HG03558 (cell line): ENCODE measurements around the gene PKD2L2.
"Not testable (repeated sequence)": the region's sequence is repeated elsewhere in the genome, so short reads cannot be mapped to it uniquely, and the experiment has no call there.

Source experiments
- ATAC-seq: cut with Tn5 transposase; IDR thresholded peaks from one replicate; pipeline ENCODE4 v1.9.1; 2021; ENCODE audit warnings: moderate number of reproducible peaks; ENCODE audit not compliant: unreplicated experiment; ENCODE audit errors: extremely low read depth

Gene PKD2L2

GRCh38 chr5:137888863-137889759, at the start of gene PKD2L2:
PKD2L2 (plus strand) TSS chr5:137889457; CDS start chr5:137889492, 35 bp downstream.
- ATAC-seq: peak; percentile 74

DNA sequence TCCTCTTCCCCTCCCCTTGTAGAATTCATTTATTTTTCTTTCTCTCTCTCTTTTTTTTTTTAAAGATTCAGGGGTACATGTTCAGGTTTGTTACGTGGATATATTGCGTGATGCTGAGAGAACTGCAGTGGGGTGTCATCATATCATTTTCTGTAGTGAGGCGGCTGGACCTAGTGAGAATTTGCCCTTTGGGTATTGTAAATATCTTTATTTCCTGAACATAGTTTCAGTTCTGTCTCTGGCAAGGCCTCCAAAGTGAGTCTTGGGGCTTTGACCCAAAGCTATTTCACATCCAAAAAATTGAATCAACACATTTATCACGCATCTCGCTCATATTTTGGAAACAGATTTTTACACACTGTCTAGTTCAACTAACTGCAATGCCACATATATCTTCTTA, 47.0 kb upstream of the PKD2L2 start:
- ATAC-seq: no peak

DNA sequence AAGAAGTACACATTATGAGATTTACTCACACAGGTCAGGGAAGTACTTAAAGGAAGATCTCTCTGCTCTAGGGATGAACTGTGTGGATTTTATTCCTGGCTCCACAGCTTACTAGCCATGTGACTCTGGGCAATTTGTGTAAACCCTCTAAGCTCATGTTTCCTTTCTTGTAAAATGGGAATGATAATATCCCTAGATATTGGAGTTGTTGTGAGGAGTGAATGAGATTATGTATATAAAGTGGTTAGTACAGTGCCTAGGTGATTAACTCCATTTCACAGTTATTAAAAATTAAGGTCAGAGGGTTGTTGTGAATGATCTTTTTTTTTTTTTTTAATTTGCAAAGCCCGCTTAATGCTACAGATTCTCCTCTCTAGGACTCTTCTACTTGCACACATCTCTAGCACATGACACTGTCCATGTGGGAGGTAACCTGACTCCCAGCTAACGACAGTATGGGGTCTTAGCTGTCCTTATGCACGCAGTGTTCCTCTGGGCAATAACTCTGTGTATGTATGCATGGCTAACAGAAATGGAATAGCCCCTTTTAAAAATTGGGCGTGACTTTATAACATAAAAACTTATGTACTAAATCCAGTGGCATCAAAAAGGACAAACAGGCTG, 45.5 kb upstream of the PKD2L2 start:
- ATAC-seq: no peak

DNA sequence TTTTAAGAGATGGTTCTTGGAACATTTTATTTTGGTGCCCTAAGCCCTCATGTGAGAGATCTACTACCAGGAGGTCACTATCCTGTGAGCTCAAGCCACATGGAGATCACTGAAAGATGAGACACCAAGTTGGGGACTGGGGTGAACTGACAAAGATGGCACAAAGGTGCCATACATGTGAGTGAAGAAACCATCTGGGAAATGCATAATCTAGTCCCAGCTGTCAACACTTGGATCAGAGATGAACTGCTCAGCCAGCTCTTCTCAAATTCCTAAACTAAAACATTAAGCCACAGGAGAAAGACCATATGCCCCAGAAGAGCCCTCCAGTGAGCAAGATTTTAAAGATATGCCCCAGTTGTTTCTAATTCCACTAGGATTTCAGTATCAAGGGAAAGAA, 43.8 kb upstream of the PKD2L2 start:
- ATAC-seq: no peak

DNA sequence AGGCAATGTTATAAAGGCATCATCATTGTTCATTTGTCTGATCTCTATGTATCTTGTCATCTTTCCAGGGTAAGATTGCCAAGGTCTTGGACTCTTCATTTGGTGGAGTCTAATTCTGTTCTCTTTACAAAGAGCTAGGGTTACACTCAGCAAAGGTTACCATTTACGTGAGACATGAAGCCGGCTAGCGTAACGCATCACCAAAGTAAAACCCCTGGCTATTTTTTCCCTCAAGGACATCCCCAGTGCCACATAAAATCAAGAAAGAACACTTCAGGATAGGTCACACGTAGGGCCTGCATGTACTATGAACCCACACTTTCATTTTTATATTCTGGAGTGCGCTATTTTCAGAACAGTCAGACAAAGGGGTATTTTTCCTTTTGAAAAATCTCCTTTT, 41.6 kb upstream of the PKD2L2 start:
- no peak for ATAC-seq

- not testable (repeated sequence) for ATAC-seq
Measured at GRCh38 chr5:137853165-137853564, 36.1 kb upstream of the PKD2L2 start.

- ATAC-seq: no peak
Measured at GRCh38 chr5:137856201-137856600, 33.1 kb upstream of the PKD2L2 start.

GRCh38 chr5:137856916-137857862, 32.1 kb upstream of the PKD2L2 start:
- ATAC-seq: no peak

GRCh38 chr5:137858223-137858916, 30.9 kb upstream of the PKD2L2 start:
- peak; percentile 63 for ATAC-seq

DNA sequence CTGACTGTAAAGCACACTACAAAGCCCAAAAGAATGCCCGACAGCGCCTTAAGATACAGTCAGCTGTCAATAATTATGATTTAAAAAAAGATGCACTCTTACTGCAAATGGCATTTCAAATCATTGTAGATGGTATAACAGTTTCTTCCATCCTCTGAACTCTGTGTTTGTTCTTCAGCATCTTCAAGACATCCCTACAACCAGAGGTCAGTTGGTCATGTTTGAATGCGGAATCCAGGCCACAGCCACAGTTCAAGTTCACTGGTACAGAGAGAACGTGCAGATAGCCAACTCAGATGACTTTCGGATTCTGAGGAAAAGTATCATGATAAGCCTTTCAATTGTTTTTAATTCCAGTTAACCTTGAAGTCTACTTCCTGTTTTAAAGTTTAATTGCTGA, 30.3 kb upstream of the PKD2L2 start:
- ATAC-seq: no peak

GRCh38 chr5:137862251-137862650, 27.0 kb upstream of the PKD2L2 start:
- no peak for ATAC-seq

- not testable (repeated sequence) for ATAC-seq
Measured at GRCh38 chr5:137863653-137864052, 25.6 kb upstream of the PKD2L2 start.

GRCh38 chr5:137866541-137867388, 22.5 kb upstream of the PKD2L2 start:
- ATAC-seq: no peak

DNA sequence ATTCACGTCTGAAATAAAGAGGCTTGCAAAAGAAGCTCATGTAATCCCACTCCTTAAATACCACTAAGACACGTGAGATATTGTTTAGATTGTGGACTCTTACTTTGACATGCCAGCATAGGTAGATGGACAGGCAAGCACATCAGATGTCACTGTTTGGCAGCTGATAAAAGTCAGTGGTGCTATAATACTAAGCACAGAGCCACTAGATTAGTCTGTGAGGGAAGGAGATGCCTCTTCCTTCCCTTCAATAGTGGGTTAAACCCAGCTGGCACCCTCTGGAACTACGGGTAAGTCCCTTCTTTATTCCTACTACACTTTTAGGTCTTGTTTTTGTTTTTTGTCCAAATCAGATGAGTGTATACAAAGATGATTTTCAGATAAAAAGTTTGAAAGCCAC, 21.6 kb upstream of the PKD2L2 start, which contains the start of gene MYOT:
Gene MYOT (plus strand): TSS at position 197 of the 400 bp plus-strand sequence. CDS start 2,792 bp downstream, outside the sequence.
- no peak for ATAC-seq

- ATAC-seq: no peak
Measured at GRCh38 chr5:137870647-137871339, 18.5 kb upstream of the PKD2L2 start.

GRCh38 chr5:137871571-137871970, 17.7 kb upstream of the PKD2L2 start:
- no peak for ATAC-seq

DNA sequence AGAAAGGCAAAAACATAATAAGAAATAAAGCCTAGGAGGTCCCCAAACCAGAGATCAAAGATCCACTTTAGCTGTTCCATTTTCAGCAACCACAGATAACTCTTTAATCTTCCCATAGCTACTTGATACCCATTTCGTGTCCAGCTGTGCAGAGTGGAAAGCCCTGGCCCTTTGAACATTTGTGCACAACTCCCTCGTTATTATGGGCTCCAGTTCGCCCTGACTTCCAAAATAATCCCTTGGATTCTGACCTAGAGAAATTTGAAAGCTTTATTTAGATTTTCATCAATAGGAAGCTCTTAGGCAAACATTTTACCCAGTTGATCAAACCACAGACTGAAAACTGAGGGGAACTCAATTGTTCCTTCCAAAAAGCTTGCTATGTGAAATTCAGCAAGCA, 16.8 kb upstream of the PKD2L2 start:
- ATAC-seq: no peak

- ATAC-seq: no peak
Measured at GRCh38 chr5:137876101-137876500, 13.2 kb upstream of the PKD2L2 start.
